Measurements from ENCODE around the gene YWHAB.

Gene YWHAB

GRCh38 chr20:44911264-44911921 lies 25.9 kb downstream of the YWHAB start:
- DNase-seq (ENCODE audit: low read depth, low spot score): no peak

- no peak for DNase-seq (ENCODE audit: low read depth, low spot score)
Measured at GRCh38 chr20:44912189-44912588, 26.7 kb downstream of the YWHAB start.

GRCh38 chr20:44914924-44915323 lies 29.4 kb downstream of the YWHAB start:
- no peak for DNase-seq (ENCODE audit: low read depth, low spot score)

- DNase-seq (ENCODE audit: low read depth, low spot score): no peak
Measured at GRCh38 chr20:44916586-44916985, 31.1 kb downstream of the YWHAB start.

- no peak for DNase-seq (ENCODE audit: low read depth, low spot score)
Measured at GRCh38 chr20:44917399-44917798, 31.9 kb downstream of the YWHAB start.

- DNase-seq (ENCODE audit: low read depth, low spot score): no peak
Measured at GRCh38 chr20:44918342-44918741, 32.8 kb downstream of the YWHAB start.

- no peak for DNase-seq (ENCODE audit: low read depth, low spot score)
Measured at GRCh38 chr20:44918761-44919160, 33.3 kb downstream of the YWHAB start.

GRCh38 chr20:44921447-44921846 lies 35.9 kb downstream of the YWHAB start:
- no peak for DNase-seq (ENCODE audit: low read depth, low spot score)

GRCh38 chr20:44924541-44924940 lies 39.0 kb downstream of the YWHAB start:
- no peak for DNase-seq (ENCODE audit: low read depth, low spot score)

- DNase-seq (ENCODE audit: low read depth, low spot score): no peak
Measured at GRCh38 chr20:44928595-44928994, 43.1 kb downstream of the YWHAB start.

GRCh38 chr20:44930517-44931168 lies 45.1 kb downstream of the YWHAB start:
- DNase-seq (ENCODE audit: low read depth, low spot score): no peak

- DNase-seq (ENCODE audit: low read depth, low spot score): no peak
Measured at GRCh38 chr20:44931911-44932310, 46.4 kb downstream of the YWHAB start.

- DNase-seq (ENCODE audit: low read depth, low spot score): no peak
Measured at GRCh38 chr20:44932916-44933315, 47.4 kb downstream of the YWHAB start.

GRCh38 chr20:44936510-44936909 lies 51.0 kb downstream of the YWHAB start:
- DNase-seq (ENCODE audit: low read depth, low spot score): no peak

- DNase-seq (ENCODE audit: low read depth, low spot score): no peak
Measured at GRCh38 chr20:44938637-44939036, 53.1 kb downstream of the YWHAB start.

GRCh38 chr20:44941120-44941691 lies 55.7 kb downstream of the YWHAB start:
- DNase-seq (ENCODE audit: low read depth, low spot score): no peak

GRCh38 chr20:44942264-44942973 lies 56.9 kb downstream of the YWHAB start:
- DNase-seq (ENCODE audit: low read depth, low spot score): no peak

GRCh38 chr20:44943828-44944227 lies 58.3 kb downstream of the YWHAB start:
- no peak for DNase-seq (ENCODE audit: low read depth, low spot score)

GRCh38 chr20:44945261-44945660 lies 59.8 kb downstream of the YWHAB start:
- no peak for DNase-seq (ENCODE audit: low read depth, low spot score)

GRCh38 chr20:44946271-44946852 lies 60.9 kb downstream of the YWHAB start:
- DNase-seq (ENCODE audit: low read depth, low spot score): no peak

GRCh38 chr20:44948107-44948506 lies 62.6 kb downstream of the YWHAB start:
- no peak for DNase-seq (ENCODE audit: low read depth, low spot score)

- DNase-seq (ENCODE audit: low read depth, low spot score): no peak
Measured at GRCh38 chr20:44948513-44948912, 63.0 kb downstream of the YWHAB start.

Data from activated CD4-positive, CD25-positive, alpha-beta regulatory T cell treated with anti-CD3 and anti-CD28 coated beads, Interleukin-2, amount 50 U/mL, for 16 hours (primary cell).